GM21360 (cell line): ENCODE results near the gene SHISA3.

Experiments used
- ATAC-seq: cut with Tn5 transposase; IDR thresholded peaks from one replicate; pipeline ENCODE4 v1.9.1; 2021; ENCODE audit warnings: mild to moderate bottlenecking, moderate library complexity; ENCODE audit not compliant: unreplicated experiment

The SHISA3 gene

DNA sequence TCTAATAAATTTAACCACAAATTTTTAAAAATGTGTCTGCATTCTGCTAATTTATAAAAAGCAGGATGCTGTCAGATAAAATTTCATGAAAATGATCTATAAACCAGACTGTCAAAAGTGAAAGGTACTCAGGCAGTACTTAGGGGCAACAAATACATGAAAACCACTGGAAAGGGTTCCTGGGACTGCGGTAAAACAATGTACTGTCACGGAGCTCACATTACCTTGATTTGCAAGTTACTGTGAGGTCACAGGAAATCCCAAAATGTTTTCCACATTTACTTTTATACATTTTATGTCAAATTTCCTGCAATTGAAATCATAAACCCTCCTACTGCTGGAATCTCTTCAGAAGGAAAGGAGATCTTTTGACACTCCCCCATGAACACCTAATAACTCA lies 45.3 kb downstream of the SHISA3 start:
- no peak for ATAC-seq

DNA sequence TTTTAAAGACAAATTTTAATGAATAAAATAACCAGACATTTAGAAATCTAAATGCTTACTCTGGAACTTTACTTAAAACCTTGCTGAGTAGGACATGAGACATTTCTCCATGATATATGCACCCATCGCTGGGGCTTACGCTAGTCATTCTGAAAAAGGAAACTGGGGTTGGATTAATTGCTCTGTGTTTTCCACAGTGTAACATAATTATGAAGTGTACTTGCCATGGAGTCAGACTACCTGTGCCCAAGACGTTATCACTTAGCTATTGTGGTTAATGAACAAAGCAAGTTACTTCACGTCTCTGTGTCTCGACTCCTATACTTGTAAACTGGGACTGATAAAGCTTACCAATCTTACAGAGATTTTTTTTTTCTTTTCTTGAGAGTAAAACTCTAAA lies 47.8 kb downstream of the SHISA3 start:
- ATAC-seq: no peak

DNA sequence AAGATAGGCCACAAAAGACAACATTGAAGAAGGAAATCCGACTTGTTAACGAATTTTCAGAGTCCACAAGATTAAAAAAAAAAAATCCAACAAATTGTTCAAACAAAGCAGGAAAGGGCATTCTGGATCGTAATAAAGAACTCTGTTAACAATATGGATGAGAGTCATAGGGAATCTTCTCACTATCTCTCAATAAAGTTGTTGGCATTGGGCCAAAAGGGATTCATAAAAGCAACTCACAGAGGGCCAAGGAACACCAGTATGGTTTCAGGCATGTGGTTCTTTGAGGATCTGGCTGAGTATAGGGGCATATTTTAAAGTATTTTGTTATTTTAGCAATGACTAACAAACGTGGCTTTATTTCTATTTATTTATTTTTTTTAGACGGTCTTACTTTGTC lies 49.5 kb downstream of the SHISA3 start:
- no peak for ATAC-seq
